ENCODE results near the gene ABHD12.

GRCh38 chr20:25291432-25292133, 99.1 kb downstream of the ABHD12 start:
- no peak for TF ChIP-seq CTCF (IDR thresholded peaks at IDR 0.05; ENCODE audit: poor library complexity)
- no peak for TF ChIP-seq EZH2phosphoT487 (IDR thresholded peaks at IDR 0.05; ENCODE audit: low read depth, severe bottlenecking, unreplicated experiment)
- no peak for TF ChIP-seq EZH2 (IDR thresholded peaks at IDR 0.05; ENCODE audit: borderline replicate concordance)
